GM13977 (cell line): ENCODE results near the gene CACNA1I.

Source experiments
- DNase-seq: peaks from one replicate; pipeline ENCODE4 v3.0.0; 2012; ENCODE audit warnings: low spot score
- in situ Hi-C: fragments of 300-500 bp; cut with MboI; formaldehyde crosslinking; loops from one replicate; pipeline ENCODE4 v1.12.0; 2022; ENCODE audit warnings: low sequenced_read_pairs, low pct_unique_long_range_greater_than_20kb, mixed read lengths, inconsistent platforms; ENCODE audit not compliant: unreplicated experiment
- TF ChIP-seq, protein P1 (sequence below): IDR thresholded peaks from 2 replicates; pipeline ENCODE4 v1.5.1; 2012; ENCODE audit warnings: mild to moderate bottlenecking, control low read depth; ENCODE audit not compliant: insufficient read depth; ENCODE audit errors: extremely low read depth, missing control alignments

CACNA1I gene

DNA sequence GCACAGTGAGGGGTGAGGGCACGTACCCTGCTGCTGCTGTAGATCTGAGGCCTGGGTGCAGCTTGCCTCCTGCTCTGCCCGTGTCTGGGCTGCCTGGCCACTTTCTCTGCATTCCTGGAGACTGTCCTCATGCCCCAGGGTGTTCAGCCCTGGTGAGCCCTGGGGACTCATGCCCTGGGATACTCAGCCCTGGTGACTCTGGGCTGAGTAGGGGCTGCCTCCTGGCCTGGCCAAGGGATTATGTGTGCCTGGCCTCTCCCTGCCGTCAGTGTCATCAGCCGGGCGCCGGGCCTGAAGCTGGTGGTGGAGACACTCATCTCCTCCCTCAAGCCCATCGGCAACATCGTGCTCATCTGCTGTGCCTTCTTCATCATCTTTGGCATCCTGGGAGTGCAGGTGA, 94.7 kb downstream of the CACNA1I start:
- in situ Hi-C loops, result no loop called here
- TF ChIP-seq, protein P1, sequence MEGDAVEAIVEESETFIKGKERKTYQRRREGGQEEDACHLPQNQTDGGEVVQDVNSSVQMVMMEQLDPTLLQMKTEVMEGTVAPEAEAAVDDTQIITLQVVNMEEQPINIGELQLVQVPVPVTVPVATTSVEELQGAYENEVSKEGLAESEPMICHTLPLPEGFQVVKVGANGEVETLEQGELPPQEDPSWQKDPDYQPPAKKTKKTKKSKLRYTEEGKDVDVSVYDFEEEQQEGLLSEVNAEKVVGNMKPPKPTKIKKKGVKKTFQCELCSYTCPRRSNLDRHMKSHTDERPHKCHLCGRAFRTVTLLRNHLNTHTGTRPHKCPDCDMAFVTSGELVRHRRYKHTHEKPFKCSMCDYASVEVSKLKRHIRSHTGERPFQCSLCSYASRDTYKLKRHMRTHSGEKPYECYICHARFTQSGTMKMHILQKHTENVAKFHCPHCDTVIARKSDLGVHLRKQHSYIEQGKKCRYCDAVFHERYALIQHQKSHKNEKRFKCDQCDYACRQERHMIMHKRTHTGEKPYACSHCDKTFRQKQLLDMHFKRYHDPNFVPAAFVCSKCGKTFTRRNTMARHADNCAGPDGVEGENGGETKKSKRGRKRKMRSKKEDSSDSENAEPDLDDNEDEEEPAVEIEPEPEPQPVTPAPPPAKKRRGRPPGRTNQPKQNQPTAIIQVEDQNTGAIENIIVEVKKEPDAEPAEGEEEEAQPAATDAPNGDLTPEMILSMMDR, result no peak
- no peak for DNase-seq

DNA sequence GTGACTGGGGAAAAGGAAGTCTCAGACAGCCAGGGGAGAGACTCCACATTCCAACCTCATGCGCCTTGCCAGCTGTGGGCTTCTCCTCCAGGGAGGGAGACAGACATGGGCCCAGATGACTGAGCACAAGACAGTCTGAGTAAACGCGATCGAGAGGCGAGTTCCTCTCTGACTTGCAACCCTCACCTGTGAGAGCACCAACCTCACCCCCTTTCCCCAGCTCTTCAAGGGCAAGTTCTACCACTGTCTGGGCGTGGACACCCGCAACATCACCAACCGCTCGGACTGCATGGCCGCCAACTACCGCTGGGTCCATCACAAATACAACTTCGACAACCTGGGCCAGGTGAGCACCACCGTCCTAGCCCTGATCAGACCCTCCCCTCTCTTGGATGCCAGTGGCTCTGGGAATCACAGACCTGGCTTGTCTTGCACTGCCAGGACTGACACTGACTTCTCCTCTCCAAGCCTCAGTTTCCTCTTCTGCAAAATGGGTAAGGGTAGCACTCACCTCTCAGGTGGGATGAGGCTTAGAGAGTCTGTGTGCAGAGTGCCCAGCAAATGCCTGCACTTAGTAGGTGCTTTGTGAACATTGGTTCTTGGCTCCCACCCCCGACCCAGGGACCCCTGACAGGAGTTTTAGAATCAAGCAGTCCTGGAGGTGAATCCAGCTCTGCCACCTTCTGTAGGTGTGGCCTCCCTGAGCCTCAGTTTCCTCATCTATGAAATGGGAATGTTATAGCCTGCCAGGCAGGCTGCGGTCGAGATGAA, 95.3 kb downstream of the CACNA1I start:
- TF ChIP-seq, protein P1, result no peak
- DNase-seq, result no peak
- in situ Hi-C loops, result no loop called here

DNA sequence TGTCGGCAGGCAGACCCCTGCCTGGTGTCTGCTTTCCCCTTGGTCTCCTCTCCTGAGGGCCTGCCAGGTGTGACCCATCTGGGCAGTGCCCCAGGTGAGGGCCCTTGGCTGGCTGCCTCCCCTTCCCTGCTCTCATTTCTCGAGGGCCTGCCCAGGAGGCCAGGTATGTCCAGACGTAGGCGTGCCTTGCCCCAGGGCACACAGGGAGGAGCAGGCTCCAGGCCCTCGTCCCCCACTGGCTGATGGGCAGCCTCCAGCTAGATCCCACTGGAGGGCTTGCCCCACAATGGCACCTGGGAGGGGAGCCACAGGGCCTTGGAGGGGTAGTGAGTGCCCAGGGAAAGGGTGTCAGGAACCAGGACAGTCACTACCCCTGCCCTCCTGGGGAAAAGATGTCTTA, 95.9 kb downstream of the CACNA1I start:
- in situ Hi-C loops, result no loop called here
- TF ChIP-seq, protein P1, result no peak
- no peak for DNase-seq

DNA sequence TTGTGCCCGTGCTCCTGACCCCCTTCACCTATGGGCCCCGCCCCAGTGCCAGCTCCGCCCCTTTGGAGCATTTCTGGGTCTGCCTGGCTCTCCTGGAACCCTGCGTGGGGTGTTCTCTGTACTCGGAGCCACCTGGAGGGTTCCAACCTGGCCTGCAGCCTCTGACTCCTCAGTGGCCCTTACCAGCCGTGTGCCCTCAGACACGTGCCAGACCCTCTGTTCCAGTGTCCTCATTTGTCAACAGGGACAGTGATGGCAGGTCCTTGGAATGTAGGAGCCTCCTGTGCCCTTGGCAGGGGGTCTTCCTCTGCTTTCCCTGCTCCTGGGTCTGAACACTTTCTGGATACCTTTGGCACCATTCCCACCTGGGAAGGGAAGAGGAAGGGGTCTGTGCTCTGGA, 96.4 kb downstream of the CACNA1I start:
- no peak for DNase-seq
- in situ Hi-C loops, result no loop called here
- TF ChIP-seq, protein P1, result no peak

DNA sequence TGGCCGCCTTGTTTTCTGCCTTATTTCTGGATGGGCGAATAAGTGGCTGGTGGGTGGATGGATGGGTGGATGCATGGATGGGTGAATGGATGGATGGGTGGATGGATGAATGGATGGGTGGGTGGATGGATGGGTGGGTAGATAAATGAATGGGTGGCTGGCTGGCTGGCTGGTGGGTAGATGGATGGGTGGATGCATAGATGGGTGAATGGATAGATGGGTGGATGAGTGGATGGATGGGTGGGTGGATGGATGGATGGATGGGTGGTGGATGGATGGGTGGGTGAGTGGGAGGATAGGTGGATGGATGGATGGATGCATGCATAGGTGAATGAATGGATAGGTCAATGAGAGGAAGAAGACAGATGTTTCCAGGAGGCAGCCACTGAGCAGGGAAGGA, 98.9 kb downstream of the CACNA1I start:
- no peak for DNase-seq
- TF ChIP-seq, protein P1, result no peak
- in situ Hi-C loops, result no loop called here

DNA sequence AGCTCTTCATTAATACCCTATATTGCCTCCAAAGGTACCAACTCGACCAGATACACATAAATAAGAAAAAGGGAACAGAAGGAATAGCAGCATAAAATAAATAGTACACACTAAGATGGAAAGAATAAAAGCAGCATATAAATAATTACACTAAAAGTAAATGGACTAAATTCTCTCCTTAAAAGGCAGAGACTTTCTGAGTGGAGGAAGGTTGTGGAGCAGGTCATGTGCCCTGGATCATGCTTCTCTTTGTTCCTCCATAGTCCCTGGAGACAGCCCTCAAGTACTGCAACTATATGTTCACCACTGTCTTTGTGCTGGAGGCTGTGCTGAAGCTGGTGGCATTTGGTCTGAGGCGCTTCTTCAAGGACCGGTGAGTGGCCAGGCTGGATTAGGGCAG, 101.4 kb downstream of the CACNA1I start:
- in situ Hi-C loops, result no loop called here
- no peak for DNase-seq
- TF ChIP-seq, protein P1, result no peak
